ENCODE data around the gene SEMA5A.

Gene SEMA5A

DNA sequence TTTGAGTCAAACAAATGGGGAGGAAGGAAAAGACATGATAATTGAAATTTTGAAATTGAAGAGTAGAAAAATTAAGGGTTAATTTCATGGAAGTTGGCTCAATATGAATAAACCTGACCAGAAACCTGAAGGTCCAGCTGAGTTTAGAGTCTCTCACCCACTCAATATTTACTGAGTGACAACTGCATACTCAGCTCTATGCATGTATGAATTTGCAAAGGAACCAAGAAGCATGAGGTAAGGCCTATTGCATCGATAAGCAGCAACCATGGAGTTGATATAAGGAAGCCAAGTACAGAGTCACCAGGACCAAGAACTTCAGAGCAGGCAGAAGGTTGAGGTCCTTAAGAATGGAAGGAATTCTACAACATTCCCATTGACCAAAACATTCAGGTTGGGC, 163.4 kb downstream of the SEMA5A start:
- DNase-seq (ENCODE audit: extremely low spot score): no peak
- CTCF ChIA-PET: interaction anchor here (0.9 to 7.0 kb wide), 6 partner anchors 10 to 160 kb away, joined by 3 to 45 read pairs (median 3); no protein-coding TSS in a partner anchor
- POLR2A ChIA-PET: interaction anchor here (0.8 kb wide), 1 partner anchor 25 kb away, joined by 3 read pairs; no protein-coding TSS in a partner anchor
- TF ChIP-seq, protein P1, sequence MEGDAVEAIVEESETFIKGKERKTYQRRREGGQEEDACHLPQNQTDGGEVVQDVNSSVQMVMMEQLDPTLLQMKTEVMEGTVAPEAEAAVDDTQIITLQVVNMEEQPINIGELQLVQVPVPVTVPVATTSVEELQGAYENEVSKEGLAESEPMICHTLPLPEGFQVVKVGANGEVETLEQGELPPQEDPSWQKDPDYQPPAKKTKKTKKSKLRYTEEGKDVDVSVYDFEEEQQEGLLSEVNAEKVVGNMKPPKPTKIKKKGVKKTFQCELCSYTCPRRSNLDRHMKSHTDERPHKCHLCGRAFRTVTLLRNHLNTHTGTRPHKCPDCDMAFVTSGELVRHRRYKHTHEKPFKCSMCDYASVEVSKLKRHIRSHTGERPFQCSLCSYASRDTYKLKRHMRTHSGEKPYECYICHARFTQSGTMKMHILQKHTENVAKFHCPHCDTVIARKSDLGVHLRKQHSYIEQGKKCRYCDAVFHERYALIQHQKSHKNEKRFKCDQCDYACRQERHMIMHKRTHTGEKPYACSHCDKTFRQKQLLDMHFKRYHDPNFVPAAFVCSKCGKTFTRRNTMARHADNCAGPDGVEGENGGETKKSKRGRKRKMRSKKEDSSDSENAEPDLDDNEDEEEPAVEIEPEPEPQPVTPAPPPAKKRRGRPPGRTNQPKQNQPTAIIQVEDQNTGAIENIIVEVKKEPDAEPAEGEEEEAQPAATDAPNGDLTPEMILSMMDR (IDR thresholded peaks at IDR 0.05; ENCODE audit: control extremely low read depth, extremely low read depth, low read depth, missing control alignments): no peak

DNA sequence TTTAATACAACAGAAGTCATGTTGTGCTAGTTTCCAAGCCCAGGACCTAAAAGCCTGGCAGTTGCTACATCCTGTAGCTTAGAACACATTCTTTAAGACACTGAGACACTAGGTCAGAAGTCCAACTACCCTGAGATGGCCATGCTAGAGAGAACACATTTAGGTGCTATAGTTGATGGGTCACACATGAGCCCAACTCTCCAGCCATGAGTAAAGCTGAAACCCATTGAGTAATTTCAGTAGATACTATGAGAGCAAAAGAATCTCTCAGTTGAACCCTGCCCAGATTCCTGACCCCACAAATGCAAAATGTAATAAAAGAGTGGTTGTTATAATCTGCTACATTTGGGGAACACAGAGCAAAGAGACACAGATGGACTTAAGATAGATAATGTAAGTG, 164.4 kb downstream of the SEMA5A start:
- CTCF ChIA-PET: interaction anchor here (0.8 to 7.0 kb wide), 4 partner anchors 11 to 88 kb away, joined by 3 to 45 read pairs (median 3); no protein-coding TSS in a partner anchor

DNA sequence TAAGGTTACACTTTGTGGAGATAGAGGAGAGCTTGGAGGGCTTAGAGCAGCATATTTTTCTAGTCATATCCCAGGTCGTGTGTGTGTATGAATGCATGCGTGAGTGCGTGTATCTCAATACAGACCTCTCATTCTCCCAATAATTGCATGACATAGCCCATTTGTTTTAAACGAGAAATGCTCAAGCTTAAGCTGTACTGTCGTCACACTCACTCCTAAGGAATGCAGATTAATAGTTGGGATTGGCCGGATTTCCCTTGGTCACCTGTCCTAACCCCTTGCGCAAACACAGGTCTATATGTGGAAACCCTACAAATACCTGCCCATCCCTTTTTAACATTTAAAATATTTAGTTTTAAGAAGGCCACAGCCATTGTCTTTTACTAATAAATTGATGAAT, 165.8 kb downstream of the SEMA5A start:
- no peak for DNase-seq (ENCODE audit: extremely low spot score)
- POLR2A ChIA-PET: no interaction called here
- TF ChIP-seq, protein P1 (IDR thresholded peaks at IDR 0.05; ENCODE audit: control extremely low read depth, extremely low read depth, low read depth, missing control alignments): no peak
- CTCF ChIA-PET: interaction anchor here (0.8 to 1.1 kb wide), 2 partner anchors 15 to 17 kb away, joined by 3 to 4 read pairs; no protein-coding TSS in a partner anchor

More for the DNA sequence above, 164.4 kb downstream of the SEMA5A start:
- TF ChIP-seq, protein P1 (IDR thresholded peaks at IDR 0.05; ENCODE audit: control extremely low read depth, extremely low read depth, low read depth, missing control alignments): no peak
- DNase-seq (ENCODE audit: extremely low spot score): peak; percentile 39
- POLR2A ChIA-PET: no interaction called here

DNA sequence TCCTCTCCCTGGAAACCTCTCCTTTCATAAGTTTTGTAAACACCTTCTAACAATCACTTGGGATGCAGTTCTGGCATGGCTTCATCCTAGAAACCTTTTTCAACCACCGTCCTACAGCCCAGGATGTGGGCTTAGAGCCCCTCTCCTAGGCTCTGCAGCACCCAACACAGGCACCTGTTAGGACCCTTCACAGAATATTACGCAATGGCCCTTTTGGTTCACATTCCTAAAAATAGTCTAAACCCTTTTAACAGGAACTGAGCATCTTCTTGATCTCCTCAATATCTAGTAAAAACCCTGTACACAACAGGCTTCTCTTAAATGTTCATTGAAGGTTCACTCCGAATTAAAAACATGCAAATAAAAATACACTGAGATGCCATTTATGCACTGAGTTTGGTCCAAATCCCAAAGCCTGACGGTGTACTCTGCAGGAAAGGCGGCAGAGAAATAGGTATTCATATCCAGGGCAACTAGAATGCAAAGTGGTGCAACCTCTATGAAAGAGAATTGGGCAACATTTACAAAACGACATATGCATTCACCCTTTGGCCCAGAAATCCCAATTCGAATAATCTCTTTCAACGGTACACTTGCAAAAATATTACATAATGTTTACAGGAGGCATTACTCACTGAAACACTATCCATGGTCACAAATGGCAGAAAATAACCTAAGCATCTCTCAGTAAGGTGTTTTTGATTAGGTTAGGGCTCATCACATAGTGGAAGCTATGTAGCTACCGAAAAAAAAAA, 169.3 kb downstream of the SEMA5A start:
- ChIA-PET CTCF (interaction anchor here (1.0 to 2.1 kb wide), 3 partner anchors 12 to 71 kb away, joined by 3 to 6 read pairs (median 3); no protein-coding TSS in a partner anchor), POLR2A (no interaction called here)
- TF ChIP-seq, protein P1 (IDR thresholded peaks at IDR 0.05; ENCODE audit: control extremely low read depth, extremely low read depth, low read depth, missing control alignments): no peak
- no peak for DNase-seq (ENCODE audit: extremely low spot score)

DNA sequence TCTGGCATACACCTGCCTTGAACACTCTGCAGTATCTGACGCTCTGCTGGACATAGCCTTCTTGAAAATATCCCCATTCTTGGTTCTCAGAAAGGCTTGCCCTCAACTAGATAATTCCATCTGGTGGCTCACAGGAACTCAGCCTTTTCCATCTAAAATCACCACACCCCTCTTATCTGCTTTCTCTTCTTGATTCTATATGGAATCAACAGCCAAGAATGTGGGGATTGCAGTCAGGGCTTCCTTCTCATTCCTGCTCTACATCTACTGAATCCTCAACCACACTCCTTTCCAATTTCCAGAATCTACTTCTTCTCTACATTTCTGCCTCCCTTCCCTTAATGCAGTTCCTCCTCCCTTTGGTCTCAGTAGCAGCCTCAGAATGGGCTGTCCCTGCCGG, 170.1 kb downstream of the SEMA5A start:
- TF ChIP-seq, protein P1 (IDR thresholded peaks at IDR 0.05; ENCODE audit: control extremely low read depth, extremely low read depth, low read depth, missing control alignments): no peak
- DNase-seq (ENCODE audit: extremely low spot score): no peak
- ChIA-PET CTCF (no interaction called here), POLR2A (no interaction called here)

DNA sequence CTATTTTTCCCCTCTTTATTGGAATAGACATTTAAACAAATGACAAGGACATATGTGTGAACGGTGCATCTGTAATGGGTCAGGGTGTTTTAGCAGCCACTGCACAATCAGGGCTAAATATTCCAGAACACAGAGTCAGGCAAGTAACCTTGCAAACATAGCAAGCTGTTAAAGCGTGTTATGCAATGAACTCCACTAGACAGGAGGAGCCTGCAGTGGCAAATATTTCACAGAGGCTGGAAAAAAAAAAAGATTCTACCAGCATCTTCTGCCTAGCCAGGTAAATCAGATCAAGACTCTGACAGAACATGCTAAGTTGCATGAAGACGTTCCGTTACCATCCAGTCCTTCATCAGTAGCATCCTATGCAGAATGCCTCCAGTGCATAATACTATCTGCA, 171.8 kb downstream of the SEMA5A start:
- POLR2A ChIA-PET: no interaction called here
- CTCF ChIA-PET: no interaction called here
- TF ChIP-seq, protein P1 (IDR thresholded peaks at IDR 0.05; ENCODE audit: control extremely low read depth, extremely low read depth, low read depth, missing control alignments): no peak

More for the DNA sequence above, 171.8 kb downstream of the SEMA5A start:
- DNase-seq (ENCODE audit: extremely low spot score): no peak
